K562 (cell line): Measurements from ENCODE around the gene LEPR. TPM values are rescaled to one million over a fixed set of nuclear protein-coding genes. Genes with fewer than 3 reads are reported as not detected.

Experiments used
- ATAC-seq: fragments of 200-7000 bp; cut with Tn5 transposase; 3 replicates; pipeline ENCODE4 v1.9.1; 2020; ENCODE audit warnings: moderate library complexity
- BruUV-seq: library from RNA; stranded (reverse); fragments of 400-500 nt; replicated peaks from 2 replicates; lab custom pipeline; 2021; lab: Mats Ljungman, UMichigan
- CTCF ChIA-PET: fragments of 300-600 bp; formaldehyde crosslinking; extraction: SDS; loops from one replicate; lab custom pipeline; 2021; ENCODE audit warnings: low intra/inter-chr PET ratio; lab: Yijun Ruan, JAX
- POLR2A ChIA-PET: fragments of 300-600, 350-650 bp; sonication (Branson Sonifier 250); formaldehyde crosslinking; extraction: SDS; loops from one replicate; lab custom pipeline; 2021; ENCODE audit warnings: antibody characterized with exemption, inconsistent platforms; lab: Yijun Ruan, JAX
- DNase-seq, 4 experiments: peaks; one replicate each; pipeline versions ENCODE4 v3.0.0 to v3.0.0-alpha.2; 2011 to 2018; ENCODE audit warnings: low spot score in 3 of 4, mixed read lengths in 3 of 4; ENCODE audit errors: extremely low read depth in 1 of 4
- FAIRE-seq: peaks from 2 replicates; lab custom pipeline; 2011; peaks lifted over from hg19 to GRCh38; lab: Jason Lieb, UNC
- H2AFZ ChIP-seq: 2 replicates; pipeline ENCODE4 v1.6.0; 2011; ENCODE audit warnings: low read depth, low read length, control low read depth, inconsistent platforms
- H3K27ac ChIP-seq: fragments of 200-600 bp; 3 replicates; pipeline ENCODE4 v1.8.0; 2011; ENCODE audit warnings: low read depth, mild to moderate bottlenecking, control low read depth, inconsistent platforms, low read length, moderate library complexity, mixed read lengths; ENCODE audit errors: extremely low read depth
- H3K27me3 ChIP-seq, 2 experiments: fragments of 300-600 bp in 1 of 2; 2 replicates in 1 of 2; 3 replicates in 1 of 2; pipeline versions ENCODE4 v1.6.0 to v1.8.0; 2011; ENCODE audit warnings: inconsistent platforms in 2 of 2, low read length in 2 of 2, mild to moderate bottlenecking in 1 of 2, mixed read lengths in 1 of 2, moderate library complexity in 1 of 2; ENCODE audit not compliant: control insufficient read depth in 2 of 2, insufficient read depth in 2 of 2
- H3K36me3 ChIP-seq: fragments of 300-600 bp; 3 replicates; pipeline ENCODE4 v1.8.0; 2011; ENCODE audit warnings: mild to moderate bottlenecking, low read length, inconsistent platforms; ENCODE audit not compliant: control insufficient read depth, insufficient read depth
- H3K4me1 ChIP-seq, 2 experiments: fragments of 200-600 bp in 1 of 2; replicated peaks in 1 of 2; 2 replicates in 1 of 2; 3 replicates in 1 of 2; pipeline versions ENCODE4 v1.5.1 to v1.8.0; 2011; ENCODE audit warnings: inconsistent platforms in 2 of 2, low read length in 2 of 2, mild to moderate bottlenecking in 1 of 2, mixed read lengths in 1 of 2, moderate library complexity in 1 of 2; ENCODE audit not compliant: control insufficient read depth in 2 of 2, insufficient read depth in 2 of 2
- H3K4me2 ChIP-seq: 2 replicates; pipeline ENCODE4 v1.6.1; 2011; ENCODE audit warnings: low read length, control low read depth, inconsistent platforms, mixed read lengths; ENCODE audit not compliant: insufficient read depth
- H3K4me3 ChIP-seq: fragments of 200-600 bp; sonication (generic), shearing (Covaris generic); 2 replicates; pipeline ENCODE4 v1.5.1; 2016; ENCODE audit warnings: control low read depth, inconsistent platforms
- H3K79me2 ChIP-seq: fragments of 200-600 bp; 3 replicates; pipeline ENCODE4 v1.8.0; 2011; ENCODE audit warnings: low read length, inconsistent platforms; ENCODE audit not compliant: control insufficient read depth, insufficient read depth
- H3K9ac ChIP-seq, 2 experiments: 2 replicates each; pipeline versions ENCODE4 v1.6.0 to v1.6.1; 2011; ENCODE audit warnings: low read depth in 2 of 2, low read length in 2 of 2, control low read depth in 1 of 2, inconsistent platforms in 1 of 2, mild to moderate bottlenecking in 1 of 2, mixed read lengths in 1 of 2; ENCODE audit not compliant: insufficient read depth in 1 of 2
- H3K9me1 ChIP-seq: one replicate; pipeline ENCODE4 v1.6.0; 2011; ENCODE audit warnings: inconsistent platforms, mild to moderate bottlenecking, low read length, moderate library complexity; ENCODE audit not compliant: control insufficient read depth, insufficient read depth
- H3K9me3 ChIP-seq: replicated peaks from 2 replicates; pipeline ENCODE4 v1.5.1; 2011; ENCODE audit warnings: low read depth, low read length, inconsistent platforms; ENCODE audit not compliant: control insufficient read depth, insufficient read depth
- H4K20me1 ChIP-seq: replicated peaks from 2 replicates; pipeline ENCODE4 v1.6.1; 2011; ENCODE audit warnings: low read length, inconsistent platforms, mixed read lengths; ENCODE audit not compliant: control insufficient read depth, insufficient read depth
- BHLHE40 ChIP-seq: IDR thresholded peaks from 2 replicates; pipeline ENCODE4 v1.6.1; 2011; ENCODE audit warnings: low read length, improper control_type of control experiment
- DDX20 ChIP-seq: fragments of 450-650 bp; IDR thresholded peaks from 2 replicates; pipeline ENCODE4 v1.6.1; 2016; ENCODE audit warnings: missing genetic modification characterization, low read depth, mild to moderate bottlenecking, missing compliant biosample characterization, moderate library complexity
- DMBX1 ChIP-seq: fragments of 250-450 bp; sonication (Bioruptor Pico); IDR thresholded peaks from 2 replicates; pipeline ENCODE4 v1.8.0; 2022; ENCODE audit warnings: inconsistent platforms, mild to moderate bottlenecking, moderate library complexity, borderline replicate concordance
- EP300 ChIP-seq: IDR thresholded peaks from 2 replicates; pipeline ENCODE4 v1.6.1; 2012; ENCODE audit warnings: low read length, improper control_type of control experiment
- MCM5 ChIP-seq: fragments of 450-650 bp; IDR thresholded peaks from 2 replicates; pipeline ENCODE4 v1.6.1; 2016; ENCODE audit warnings: low read depth
- NFIC ChIP-seq: fragments of 450-650 bp; IDR thresholded peaks from 2 replicates; pipeline ENCODE4 v1.6.1; 2017; ENCODE audit warnings: mild to moderate bottlenecking, inconsistent platforms
- RB1 ChIP-seq: fragments of 450-650 bp; IDR thresholded peaks from 2 replicates; pipeline ENCODE4 v1.6.1; 2017; ENCODE audit warnings: low read depth, mild to moderate bottlenecking
- SFPQ ChIP-seq: fragments of 200-400 bp; formaldehyde crosslinking; IDR thresholded peaks from 2 replicates; pipeline ENCODE4 v1.6.1; 2017; ENCODE audit warnings: mild to moderate bottlenecking, low read depth, low read length, moderate library complexity
- ZNF140 ChIP-seq: fragments of 250-450 bp; sonication (Bioruptor Pico); IDR thresholded peaks from 2 replicates; pipeline ENCODE4 v1.8.0; 2021; ENCODE audit warnings: moderate library complexity, mild to moderate bottlenecking, inconsistent platforms
- ZSCAN32 ChIP-seq: fragments of 450-650 bp; formaldehyde crosslinking; IDR thresholded peaks from 2 replicates; pipeline ENCODE4 v1.4.0; 2020; ENCODE audit warnings: mild to moderate bottlenecking, moderate library complexity
- WGBS: fragments of 100-300 bp; shearing (Covaris generic); methylation state at CpG from one replicate; pipeline ENCODE4 v1.1.6; 2016; ENCODE audit warnings: low coverage, mixed read lengths; ENCODE audit not compliant: insufficient coverage; ENCODE audit errors: missing lambda C conversion rate; 5-methylcytosine and 5-hydroxymethylcytosine counted together
- in situ Hi-C: fragments of 300-500 bp; cut with MboI; formaldehyde crosslinking; loops from 4 replicates; pipeline ENCODE4 v1.15.0; 2018; ENCODE audit warnings: inconsistent platforms, mixed read lengths
- intact Hi-C: fragments of 100-400 bp; cut with micrococcal nuclease; formaldehyde crosslinking; loops from 2 replicates; pipeline ENCODE4 v1.14.2; 2022
- polyA plus RNA-seq, 8 experiments: library from polyadenylated mRNA; depleted of rRNA in 4 of 8; stranded (reverse) in 5 of 8; unstranded in 3 of 8; fragments of >200 nt; fragmentation: Nextera tagmentation in 2 of 8; fragmentation: Illumina TruSeq in 1 of 8; extraction: Ambion mirVana in 2 of 8; extraction: Trizol in 1 of 8; gene quantifications; 2 replicates each; pipeline versions ENCODE4 v1.2.1 to v1.2.3, GENCODE V29; 2011 to 2014; ENCODE audit warnings: inconsistent platforms in 1 of 8, missing spikeins in 1 of 8
- total RNA-seq, 7 experiments: library from RNA; depleted of rRNA in 6 of 7; stranded (reverse); fragments of >200 nt in 6 of 7; fragmentation: Illumina TruSeq in 2 of 7; extraction: Trizol in 2 of 7; gene quantifications; 2 replicates each; pipeline versions ENCODE4 v1.2.1 to v1.2.3, GENCODE V29; 2011 to 2021; ENCODE audit warnings: low replicate concordance in 1 of 7
- TF ChIP-seq, protein P1 (sequence below): fragments of 150-350 bp; IDR thresholded peaks from 2 replicates; pipeline ENCODE4 v1.6.1; 2014; ENCODE audit warnings: low read depth, mild to moderate bottlenecking, low read length, borderline replicate concordance
- TF ChIP-seq, protein P2 (sequence below): fragments of 450-650 bp; formaldehyde crosslinking; IDR thresholded peaks from 2 replicates; pipeline ENCODE4 v1.4.0; 2020; ENCODE audit warnings: mild to moderate bottlenecking, mixed read lengths
- TF ChIP-seq, protein P3 (sequence below): sonication (generic); formaldehyde crosslinking; IDR thresholded peaks from 2 replicates; pipeline ENCODE4 v1.8.0; 2022; ENCODE audit warnings: mild to moderate bottlenecking, missing genetic modification reagents
- TF ChIP-seq, protein P4 (sequence below): sonication (generic); formaldehyde crosslinking; IDR thresholded peaks from 2 replicates; pipeline ENCODE4 v1.8.0; 2023; ENCODE audit warnings: mild to moderate bottlenecking, missing genetic modification reagents

The LEPR gene
- total and polyA plus RNA-seq, 9 of the 15 experiments (the other 6 are each of a cell fraction or from before 2014, with no cell fraction given), result 12.2 to 111 (median 43.1) TPM

GRCh38 chr1:65425006-65425405, 4.5 kb downstream of the LEPR start:
- H3K9me1 ChIP-seq, result no peaks in the 10 kb centered on the region
- DNase-seq (no peak), FAIRE-seq (no peak), ATAC-seq (no peak)
- ChIA-PET CTCF (no interaction called here), POLR2A (no interaction called here)
- BruUV-seq, result no TSS peak
- no peak overlapping the region for H3K27ac ChIP-seq
- H3K4me1 ChIP-seq, result peaks cover 9 to 40% of the 10 kb centered on the region in 2 experiments
- no peak overlapping the region for H3K9ac ChIP-seq
- in situ Hi-C loops (loop anchor here (10.0 kb wide), 1 partner anchor 360 kb away; no protein-coding TSS in a partner anchor), intact Hi-C loops (no loop called here)
- H3K79me2 ChIP-seq, result peaks cover 84% of the 10 kb centered on the region
- H3K36me3 ChIP-seq, result peaks cover 66% of the 10 kb centered on the region
- no peak overlapping the region for H3K4me2 ChIP-seq
- H3K9me3 ChIP-seq, result no peaks in the 10 kb centered on the region
- WGBS, result 83% methylated on average over 2 of the region's 2 CpGs
- H4K20me1 ChIP-seq, result peaks cover 3% of the 10 kb centered on the region; the same call in 1 of the 2 replicates
- no peaks in the 10 kb centered on the region for H3K27me3 ChIP-seq
- no peak overlapping the region for H3K4me3 ChIP-seq
- no peak overlapping the region for H2AFZ ChIP-seq
- TF ChIP-seq MCM5, result no peak
- TF ChIP-seq, protein P1, sequence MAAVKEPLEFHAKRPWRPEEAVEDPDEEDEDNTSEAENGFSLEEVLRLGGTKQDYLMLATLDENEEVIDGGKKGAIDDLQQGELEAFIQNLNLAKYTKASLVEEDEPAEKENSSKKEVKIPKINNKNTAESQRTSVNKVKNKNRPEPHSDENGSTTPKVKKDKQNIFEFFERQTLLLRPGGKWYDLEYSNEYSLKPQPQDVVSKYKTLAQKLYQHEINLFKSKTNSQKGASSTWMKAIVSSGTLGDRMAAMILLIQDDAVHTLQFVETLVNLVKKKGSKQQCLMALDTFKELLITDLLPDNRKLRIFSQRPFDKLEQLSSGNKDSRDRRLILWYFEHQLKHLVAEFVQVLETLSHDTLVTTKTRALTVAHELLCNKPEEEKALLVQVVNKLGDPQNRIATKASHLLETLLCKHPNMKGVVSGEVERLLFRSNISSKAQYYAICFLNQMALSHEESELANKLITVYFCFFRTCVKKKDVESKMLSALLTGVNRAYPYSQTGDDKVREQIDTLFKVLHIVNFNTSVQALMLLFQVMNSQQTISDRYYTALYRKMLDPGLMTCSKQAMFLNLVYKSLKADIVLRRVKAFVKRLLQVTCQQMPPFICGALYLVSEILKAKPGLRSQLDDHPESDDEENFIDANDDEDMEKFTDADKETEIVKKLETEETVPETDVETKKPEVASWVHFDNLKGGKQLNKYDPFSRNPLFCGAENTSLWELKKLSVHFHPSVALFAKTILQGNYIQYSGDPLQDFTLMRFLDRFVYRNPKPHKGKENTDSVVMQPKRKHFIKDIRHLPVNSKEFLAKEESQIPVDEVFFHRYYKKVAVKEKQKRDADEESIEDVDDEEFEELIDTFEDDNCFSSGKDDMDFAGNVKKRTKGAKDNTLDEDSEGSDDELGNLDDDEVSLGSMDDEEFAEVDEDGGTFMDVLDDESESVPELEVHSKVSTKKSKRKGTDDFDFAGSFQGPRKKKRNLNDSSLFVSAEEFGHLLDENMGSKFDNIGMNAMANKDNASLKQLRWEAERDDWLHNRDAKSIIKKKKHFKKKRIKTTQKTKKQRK, result no peak
- TF ChIP-seq NFIC, result no peak
- TF ChIP-seq DDX20 (tag), result no peak
- TF ChIP-seq BHLHE40, result no peak
- TF ChIP-seq, protein P2, sequence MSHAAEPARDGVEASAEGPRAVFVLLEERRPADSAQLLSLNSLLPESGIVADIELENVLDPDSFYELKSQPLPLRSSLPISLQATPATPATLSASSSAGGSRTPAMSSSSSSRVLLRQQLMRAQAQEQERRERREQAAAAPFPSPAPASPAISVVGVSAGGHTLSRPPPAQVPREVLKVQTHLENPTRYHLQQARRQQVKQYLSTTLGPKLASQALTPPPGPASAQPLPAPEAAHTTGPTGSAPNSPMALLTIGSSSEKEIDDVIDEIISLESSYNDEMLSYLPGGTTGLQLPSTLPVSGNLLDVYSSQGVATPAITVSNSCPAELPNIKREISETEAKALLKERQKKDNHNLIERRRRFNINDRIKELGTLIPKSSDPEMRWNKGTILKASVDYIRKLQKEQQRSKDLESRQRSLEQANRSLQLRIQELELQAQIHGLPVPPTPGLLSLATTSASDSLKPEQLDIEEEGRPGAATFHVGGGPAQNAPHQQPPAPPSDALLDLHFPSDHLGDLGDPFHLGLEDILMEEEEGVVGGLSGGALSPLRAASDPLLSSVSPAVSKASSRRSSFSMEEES (CRISPR knock-in tag), result no peak
- no peak for TF ChIP-seq DMBX1
- TF ChIP-seq EP300, result no peak
- no peak for TF ChIP-seq SFPQ
- TF ChIP-seq, protein P3, sequence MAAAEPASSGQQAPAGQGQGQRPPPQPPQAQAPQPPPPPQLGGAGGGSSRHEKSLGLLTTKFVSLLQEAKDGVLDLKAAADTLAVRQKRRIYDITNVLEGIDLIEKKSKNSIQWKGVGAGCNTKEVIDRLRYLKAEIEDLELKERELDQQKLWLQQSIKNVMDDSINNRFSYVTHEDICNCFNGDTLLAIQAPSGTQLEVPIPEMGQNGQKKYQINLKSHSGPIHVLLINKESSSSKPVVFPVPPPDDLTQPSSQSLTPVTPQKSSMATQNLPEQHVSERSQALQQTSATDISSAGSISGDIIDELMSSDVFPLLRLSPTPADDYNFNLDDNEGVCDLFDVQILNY (CRISPR knock-in tag), result no peak
- TF ChIP-seq ZNF140 (CRISPR knock-in tag), result no peak
- TF ChIP-seq ZSCAN32 (CRISPR knock-in tag), result no peak
- TF ChIP-seq, protein P4, sequence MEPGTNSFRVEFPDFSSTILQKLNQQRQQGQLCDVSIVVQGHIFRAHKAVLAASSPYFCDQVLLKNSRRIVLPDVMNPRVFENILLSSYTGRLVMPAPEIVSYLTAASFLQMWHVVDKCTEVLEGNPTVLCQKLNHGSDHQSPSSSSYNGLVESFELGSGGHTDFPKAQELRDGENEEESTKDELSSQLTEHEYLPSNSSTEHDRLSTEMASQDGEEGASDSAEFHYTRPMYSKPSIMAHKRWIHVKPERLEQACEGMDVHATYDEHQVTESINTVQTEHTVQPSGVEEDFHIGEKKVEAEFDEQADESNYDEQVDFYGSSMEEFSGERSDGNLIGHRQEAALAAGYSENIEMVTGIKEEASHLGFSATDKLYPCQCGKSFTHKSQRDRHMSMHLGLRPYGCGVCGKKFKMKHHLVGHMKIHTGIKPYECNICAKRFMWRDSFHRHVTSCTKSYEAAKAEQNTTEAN (CRISPR knock-in tag), result no peak
- TF ChIP-seq RB1, result no peak
